GM19438 (cell line): ENCODE measurements around the gene ZNF365.
A peak's percentile ranks its signal among the peaks of the same experiment; 100 is the strongest.

ENCODE experiments used
- ATAC-seq: cut with Tn5 transposase; IDR thresholded peaks from one replicate; pipeline ENCODE4 v1.9.1; 2021; ENCODE audit warnings: low read depth; ENCODE audit not compliant: unreplicated experiment

ZNF365 gene

DNA sequence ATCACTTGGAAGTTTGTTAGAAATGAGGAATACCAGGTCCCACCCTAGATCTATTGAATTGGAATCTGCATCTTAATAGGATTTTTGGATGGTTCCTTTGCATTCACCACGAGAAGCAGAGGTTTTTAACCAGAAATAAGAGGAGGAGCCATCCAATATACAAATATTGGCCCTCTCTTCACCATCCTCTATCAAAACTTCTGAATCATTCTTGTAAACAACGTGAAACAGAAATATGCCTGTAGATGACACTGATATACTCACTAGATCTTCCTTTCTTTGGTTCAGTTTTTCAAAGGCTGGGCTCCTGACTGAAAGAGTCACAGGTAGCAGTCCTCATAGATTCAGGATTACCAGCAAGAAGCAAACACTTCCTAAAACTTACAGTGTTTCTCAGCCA lies 39.5 kb downstream of the ZNF365 start:
- ATAC-seq, result no peak

DNA sequence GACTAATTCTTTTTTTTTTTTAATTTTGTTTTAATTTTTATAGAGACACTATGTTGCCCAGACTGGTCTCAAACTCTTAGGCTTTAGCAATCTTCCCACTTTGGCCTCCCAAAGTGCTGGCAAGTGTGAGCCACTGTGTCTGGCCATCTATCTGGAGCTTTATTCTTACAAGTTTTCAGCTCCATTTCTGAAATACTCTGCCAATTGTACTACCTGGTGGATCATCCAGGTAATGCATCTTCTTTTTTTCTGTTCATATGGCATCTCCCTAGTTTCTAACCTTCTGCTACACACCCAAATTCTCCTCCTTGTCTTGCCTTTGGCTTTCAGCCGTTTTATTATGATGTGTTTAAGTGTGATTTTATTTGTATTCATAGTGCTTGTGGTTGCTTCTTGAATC lies 40.2 kb downstream of the ZNF365 start:
- no peak for ATAC-seq

DNA sequence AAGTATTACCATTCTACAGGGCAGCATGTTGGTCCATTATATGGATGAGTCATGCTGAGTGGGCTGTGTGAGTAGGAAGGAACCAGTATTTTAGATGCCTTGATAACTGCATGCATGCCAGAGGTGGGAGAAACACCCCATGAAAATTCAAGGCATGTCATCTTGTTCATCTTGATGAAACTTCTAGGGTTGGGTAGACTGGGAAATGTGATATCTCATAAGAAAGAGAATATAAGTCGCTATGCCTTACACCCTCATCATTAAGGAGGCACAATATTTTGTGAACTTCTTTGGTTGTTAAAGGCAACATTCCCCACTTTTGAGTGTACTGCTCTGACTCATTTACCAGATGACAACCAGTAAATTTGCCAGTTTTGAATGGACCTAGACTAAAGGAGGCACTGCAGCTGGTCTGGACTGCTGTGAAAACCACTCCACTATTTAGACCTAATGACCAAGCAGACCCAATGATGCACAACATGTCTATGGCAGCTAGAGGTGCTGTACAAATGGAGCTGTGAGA lies 48.0 kb downstream of the ZNF365 start:
- no peak for ATAC-seq

DNA sequence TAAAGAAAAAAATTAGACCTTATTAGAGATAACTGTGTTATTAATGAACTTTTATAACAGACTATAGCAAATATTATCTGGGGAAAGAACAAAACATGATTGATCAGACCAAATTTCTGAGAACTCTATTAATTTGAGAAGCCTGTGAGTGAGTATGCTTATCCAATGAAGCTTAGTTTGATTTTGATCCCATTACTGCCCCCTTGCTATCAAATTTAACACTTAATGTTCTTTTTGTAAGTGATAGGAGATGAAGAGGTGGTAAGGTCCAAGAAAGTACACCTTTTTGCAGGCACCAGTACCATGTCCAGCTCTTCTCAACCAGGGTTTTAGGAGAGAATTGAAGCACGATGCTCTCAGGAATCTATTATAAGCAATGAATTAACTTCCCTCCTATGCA lies 49.9 kb downstream of the ZNF365 start:
- ATAC-seq, result no peak

DNA sequence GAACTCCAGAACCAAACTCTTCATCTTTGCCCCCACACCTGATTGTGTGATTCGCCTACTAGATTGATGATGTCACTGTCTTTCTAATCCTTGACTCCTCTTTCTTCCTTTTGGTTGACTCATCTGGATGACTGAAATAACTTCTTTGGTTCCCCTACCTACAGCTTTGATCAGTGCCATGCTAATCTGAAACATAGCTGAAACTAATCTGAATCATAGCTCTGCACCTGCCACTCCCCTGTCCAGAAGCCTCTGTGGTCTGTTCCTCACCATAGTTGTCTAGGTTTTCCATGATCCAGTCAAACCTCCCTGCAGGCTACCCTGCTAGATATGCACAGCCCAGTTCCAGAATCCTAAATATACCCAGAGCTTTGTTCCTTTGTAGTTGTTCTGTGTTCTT lies 51.9 kb downstream of the ZNF365 start:
- ATAC-seq, result no peak

DNA sequence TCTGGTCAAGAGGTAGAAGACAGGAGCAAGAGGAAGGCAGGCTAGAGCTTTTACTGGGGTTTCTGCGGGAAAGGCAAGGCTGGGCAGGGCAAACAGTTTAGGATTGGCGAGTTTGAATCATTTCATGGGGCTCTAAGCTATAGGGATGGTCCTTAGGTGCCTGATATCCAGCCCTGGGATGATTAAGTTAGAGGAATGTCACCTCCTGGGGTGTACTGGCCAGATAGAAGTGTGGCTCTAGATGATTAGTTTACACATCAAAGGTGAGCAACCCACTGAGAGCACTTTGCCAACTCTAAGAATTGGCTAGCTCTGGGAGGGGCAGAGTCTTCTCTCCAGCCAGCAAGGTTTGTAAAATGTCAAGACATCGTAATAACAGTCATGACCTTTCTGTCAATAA lies 52.4 kb downstream of the ZNF365 start:
- no peak for ATAC-seq

DNA sequence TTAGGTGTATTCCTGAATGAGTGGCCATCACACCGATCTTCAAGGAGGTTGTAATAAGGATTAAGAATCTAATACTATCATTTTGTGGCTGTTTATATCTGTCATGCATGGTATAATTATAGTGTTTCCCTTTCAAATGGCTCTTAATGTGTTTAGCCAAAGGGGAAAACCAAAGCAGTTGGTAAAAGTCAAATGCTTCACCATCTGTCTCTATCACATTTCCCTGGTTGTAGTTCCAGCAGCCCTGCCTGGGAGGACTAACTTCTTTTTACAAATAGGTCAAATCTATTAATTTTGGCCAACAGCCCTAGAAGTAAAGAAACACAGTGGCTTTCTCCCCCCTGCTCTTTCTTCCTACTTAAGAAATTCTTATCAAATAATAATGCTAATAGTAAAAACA lies 56.7 kb downstream of the ZNF365 start:
- no peak for ATAC-seq

DNA sequence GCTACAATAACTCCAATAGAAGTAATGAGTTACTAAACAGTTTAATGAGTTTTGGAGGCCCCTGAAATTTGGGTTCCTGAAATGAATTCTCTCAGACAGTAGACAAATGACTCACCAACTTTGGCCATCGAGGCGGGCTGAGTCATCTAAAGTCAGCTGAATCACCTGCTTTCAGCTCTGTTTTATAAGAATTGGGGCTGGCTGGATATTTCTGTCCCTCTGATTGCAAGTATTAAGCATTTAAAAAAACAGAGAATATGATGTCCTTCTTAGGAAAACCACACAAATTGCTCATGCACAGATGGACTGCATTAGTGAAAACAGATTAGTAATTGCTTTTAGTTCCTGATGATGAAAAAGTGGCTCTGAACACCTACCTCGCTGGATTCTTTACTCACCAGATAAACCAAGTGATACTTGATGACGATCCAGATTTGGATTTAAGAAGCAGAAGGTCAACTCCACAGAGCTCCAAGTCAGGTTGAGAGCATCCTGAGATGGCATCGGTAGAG lies 59.1 kb downstream of the ZNF365 start:
- peak; percentile 84 for ATAC-seq

DNA sequence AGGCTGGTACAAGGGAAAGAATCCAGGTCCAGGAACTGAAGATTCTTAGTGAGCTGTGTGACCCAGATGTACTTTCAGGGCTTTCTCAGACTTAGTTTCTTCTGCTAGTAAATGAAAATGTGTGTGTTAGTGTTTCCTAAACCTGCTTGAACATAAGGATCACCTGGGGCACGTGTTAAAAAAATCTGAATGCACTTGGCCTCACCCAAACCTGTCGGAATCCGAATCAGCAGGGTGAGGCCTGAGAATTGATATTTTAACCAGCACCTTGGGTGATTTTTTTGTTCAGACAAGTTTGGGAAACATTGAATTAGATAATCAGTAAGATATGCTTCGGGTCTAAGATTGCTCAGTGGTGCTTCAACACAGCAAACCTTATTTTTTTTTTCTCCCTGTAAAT lies 59.7 kb downstream of the ZNF365 start:
- ATAC-seq, result no peak

DNA sequence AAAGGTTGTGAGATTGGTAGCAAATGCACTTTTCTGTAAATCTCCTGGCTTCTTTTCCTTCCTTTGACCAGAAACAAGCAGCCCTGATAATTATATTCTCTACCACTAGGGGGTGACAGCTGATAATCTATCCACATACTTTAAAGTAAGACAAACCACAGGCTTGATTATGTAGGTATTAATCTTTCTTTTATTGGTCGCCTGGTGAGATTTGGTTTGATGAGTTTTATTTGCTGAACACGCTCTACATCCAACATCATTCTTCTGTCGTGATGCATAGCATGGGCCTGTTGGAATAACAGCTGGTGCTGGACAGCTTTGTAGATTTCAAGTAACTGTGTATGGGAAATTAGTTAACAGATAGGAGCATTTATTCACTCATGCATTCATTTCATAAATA lies 63.5 kb downstream of the ZNF365 start:
- no peak for ATAC-seq

DNA sequence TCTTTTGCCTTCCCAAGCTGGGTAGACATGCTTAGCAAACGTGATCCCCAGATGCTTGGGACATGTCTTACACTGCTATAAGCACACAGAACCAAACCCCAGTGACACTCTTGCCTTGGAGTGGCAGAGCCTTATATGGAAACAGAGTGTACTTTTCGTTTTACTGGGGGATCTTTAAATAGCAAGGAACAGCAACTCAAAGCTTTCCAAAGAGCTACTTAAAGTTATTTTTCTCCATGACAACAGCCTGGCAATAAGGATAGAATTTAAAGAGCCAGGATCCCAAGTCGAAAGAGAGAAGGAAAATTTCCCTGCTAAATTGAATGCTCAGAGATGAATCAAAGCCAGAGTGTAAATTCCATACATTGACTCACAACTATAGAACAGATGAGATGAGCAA lies 67.8 kb downstream of the ZNF365 start:
- ATAC-seq, result no peak

DNA sequence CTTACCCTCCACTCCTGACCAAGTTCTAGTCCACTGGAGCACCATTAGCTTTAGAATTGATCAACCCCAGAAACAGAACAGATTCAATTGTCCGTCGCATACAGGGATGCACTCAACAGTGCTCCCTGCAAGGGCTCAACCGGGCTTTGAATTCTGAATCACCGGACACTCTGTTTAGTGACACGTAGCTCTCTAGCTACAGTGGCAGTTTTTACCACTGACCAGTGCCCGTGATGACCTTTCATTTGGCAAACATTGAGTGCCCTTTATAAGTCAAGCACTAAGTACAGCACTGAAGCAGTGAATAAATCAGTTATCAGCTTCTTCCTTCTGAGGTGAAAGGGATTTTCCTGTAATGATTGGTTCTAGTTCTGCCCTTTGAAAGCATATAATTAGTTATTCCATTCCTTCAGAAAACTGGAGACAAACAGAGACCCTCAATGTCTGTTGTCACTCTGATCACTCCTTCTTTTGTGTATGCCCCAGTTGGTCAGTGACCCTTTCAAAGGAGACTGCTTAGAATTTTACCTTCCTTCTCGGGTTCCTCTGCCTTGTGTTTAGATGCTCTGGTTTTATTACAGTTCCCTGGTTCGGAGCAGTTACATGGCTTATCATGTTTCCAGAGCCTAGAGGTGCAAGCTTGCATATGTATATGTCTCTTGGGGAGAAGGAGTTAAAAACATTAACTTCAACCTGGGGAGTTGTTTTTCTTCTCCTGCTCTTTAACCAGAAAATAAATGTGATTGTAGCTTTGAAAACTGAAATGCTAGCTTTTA lies 68.9 kb downstream of the ZNF365 start:
- ATAC-seq, result no peak

DNA sequence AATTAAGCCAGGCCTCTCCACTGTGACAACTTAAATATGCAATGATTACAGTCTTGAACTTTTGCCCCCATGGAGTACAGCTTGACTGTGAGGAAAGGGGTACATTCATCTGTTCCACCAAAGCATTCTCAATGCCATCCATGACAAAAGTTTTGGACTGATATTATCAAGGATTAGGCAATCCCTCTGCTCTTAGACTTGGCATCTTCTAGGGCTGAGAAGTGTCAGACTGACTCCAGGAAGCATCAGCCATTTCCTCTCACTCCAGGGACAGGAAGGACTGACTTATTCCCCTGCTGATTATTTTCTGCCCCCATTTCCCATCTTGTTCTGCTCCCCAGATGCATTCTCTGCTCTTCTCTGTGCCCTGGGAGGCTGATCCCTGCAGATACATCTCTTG lies 69.7 kb downstream of the ZNF365 start:
- ATAC-seq, result no peak

DNA sequence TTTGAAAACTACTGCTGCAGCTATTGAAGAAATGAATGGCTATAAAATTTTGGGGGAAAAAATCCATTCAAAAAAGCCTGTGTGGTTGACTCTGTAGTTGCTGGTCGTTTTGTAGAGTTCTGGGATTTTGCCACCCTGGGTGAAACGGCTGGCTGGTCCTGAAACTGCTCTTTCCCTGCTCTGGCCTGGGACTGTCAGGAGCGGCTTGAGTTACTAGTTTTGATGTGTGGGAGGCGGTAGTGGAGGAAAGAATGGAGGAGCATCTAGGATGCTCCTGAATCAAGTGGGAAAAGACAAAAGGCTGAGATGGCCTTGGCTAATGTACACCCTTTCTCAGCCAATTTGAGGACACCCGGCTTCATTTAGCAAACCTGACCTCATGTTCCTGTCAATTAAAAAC lies 72.5 kb downstream of the ZNF365 start:
- ATAC-seq, result no peak

DNA sequence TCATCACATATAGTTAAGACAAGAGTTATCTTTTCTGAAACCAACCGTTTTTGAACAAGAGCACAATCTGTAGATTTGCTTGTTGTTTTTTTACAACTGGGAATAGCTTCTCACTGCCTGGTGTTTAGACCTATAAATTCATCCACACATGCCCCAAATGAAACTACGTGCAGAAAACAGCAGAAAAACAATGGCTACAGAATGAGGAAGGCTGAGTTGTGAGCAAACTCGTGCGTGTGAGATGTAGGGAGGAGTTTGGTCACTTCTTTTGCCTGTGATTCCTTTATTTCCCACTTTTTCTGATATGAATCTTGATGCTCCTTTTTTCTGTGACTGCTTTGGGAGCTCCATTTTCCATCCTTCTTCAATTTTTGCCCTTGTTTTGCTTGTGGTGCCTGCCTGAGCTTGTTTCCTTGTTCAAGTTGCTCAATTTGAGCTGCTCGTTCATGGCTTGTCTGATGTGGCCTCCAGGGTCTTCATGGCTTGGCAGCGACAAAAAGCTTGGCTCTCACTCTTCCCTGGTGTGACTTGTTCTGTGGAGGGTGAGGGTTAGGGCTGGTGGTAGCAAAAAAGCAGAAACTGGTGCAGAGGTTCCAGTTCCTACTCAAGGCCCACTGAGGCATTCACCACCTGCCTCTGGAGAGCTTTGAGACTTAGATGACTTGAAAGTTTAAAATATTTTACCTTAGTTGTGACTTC lies 76.9 kb downstream of the ZNF365 start:
- no peak for ATAC-seq

DNA sequence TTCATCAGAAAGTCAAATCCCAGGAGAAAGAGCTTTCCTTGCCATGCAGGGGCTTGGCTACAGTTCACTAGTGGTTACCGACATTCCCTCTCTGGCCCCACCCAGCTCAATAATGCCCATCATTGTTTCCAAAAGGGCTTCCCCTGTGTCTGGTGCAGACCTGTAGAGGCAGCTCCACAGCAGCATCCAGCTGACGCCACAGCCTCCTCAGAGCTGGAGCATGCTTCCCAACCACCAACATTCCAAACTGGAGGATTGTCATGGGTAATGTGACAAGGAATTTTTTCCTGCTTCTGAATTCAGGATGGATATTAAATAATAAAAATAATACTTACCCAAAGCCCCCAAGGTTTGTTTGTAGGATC lies 77.4 kb downstream of the ZNF365 start:
- no peak for ATAC-seq
